ENCODE measurements around the gene C6orf15. TPM values are rescaled to one million over a fixed set of nuclear protein-coding genes. Genes with fewer than 3 reads are reported as not detected.

Gene C6orf15
- total RNA-seq, 1 experiment from 2014 or later: not detected

- no peak overlapping the region for H2AFZ ChIP-seq (ENCODE audit: low read depth, low read length, poor library complexity, severe bottlenecking)
- CTCF ChIA-PET: no interaction called here
Observed at GRCh38 chr6:31143148-31143547, 30.8 kb upstream of the C6orf15 start.

More at GRCh38 chr6:31143148-31143547, 30.8 kb upstream of the C6orf15 start:
- H3K36me3 ChIP-seq (ENCODE audit: control insufficient read depth in 1 of 2, insufficient read depth in 2 of 2, low read length in 2 of 2): peaks cover 0 to 3% of the 10 kb centered on the region in 2 experiments; a peak in 1 of 4 replicates
- no TSS peak for BruUV-seq (replicated peaks)
- no peak overlapping the region for H3K9ac ChIP-seq (ENCODE audit: low read length)
- no peak overlapping the region for H3K4me2 ChIP-seq (ENCODE audit: low read length)
- H3K27ac ChIP-seq (ENCODE audit: low read depth, low read length): no peak overlapping the region
- no peaks in the 10 kb centered on the region for H3K9me3 ChIP-seq (ENCODE audit: control insufficient read depth in 1 of 2, insufficient read depth in 1 of 2, low read depth in 1 of 2, low read length in 2 of 2)
- intact Hi-C loops (cut with micrococcal nuclease): no loop called here
- H3K27me3 ChIP-seq (ENCODE audit: insufficient read depth, low read length): no peaks in the 10 kb centered on the region
- ChIA-PET RAD21 (ENCODE audit: low non-redundant PET in 1 of 2, low total read pairs in 2 of 2, uncharacterized antibody in 2 of 2, unreplicated experiment in 2 of 2) (no interaction called here), POLR2A (no interaction called here)
- H3K4me1 ChIP-seq (ENCODE audit: control insufficient read depth in 1 of 2, insufficient read depth in 2 of 2, low read length in 2 of 2): peaks cover 0 to 7% of the 10 kb centered on the region in 2 experiments; a peak in 1 of 4 replicates
- DNase-seq (ENCODE audit: low read depth, low spot score): no peak
- no peaks in the 10 kb centered on the region for H4K20me1 ChIP-seq (ENCODE audit: insufficient read depth)
- no peaks in the 10 kb centered on the region for H3K9me2 ChIP-seq (ENCODE audit: insufficient read depth)
- ATAC-seq: no peak
- no peaks in the 10 kb centered on the region for H3K79me2 ChIP-seq (ENCODE audit: insufficient read depth, low read length)
- no peak for TF ChIP-seq ELF1 (IDR thresholded peaks at IDR 0.05; ENCODE audit: borderline replicate concordance, low read depth)
- TF ChIP-seq CTCF (IDR thresholded peaks at IDR 0.05 in 2 of 3, conservative IDR thresholded peaks at IDR 0.05 in 1 of 3; ENCODE audit: borderline replicate concordance in 1 of 3, insufficient read depth in 1 of 3, low read depth in 2 of 3, low read length in 2 of 3): no peak
- TF ChIP-seq ATF3 (IDR thresholded peaks at IDR 0.05): no peak
- no peak for TF ChIP-seq POLR2A (IDR thresholded peaks at IDR 0.05; ENCODE audit: borderline replicate concordance, extremely low read depth, insufficient read depth, insufficient read length)
- no peak for TF ChIP-seq FOSL1 (IDR thresholded peaks at IDR 0.05; ENCODE audit: low read depth)
- TF ChIP-seq SIN3A (IDR thresholded peaks at IDR 0.05; ENCODE audit: low read depth): no peak
- TF ChIP-seq ZBTB33 (IDR thresholded peaks at IDR 0.05; ENCODE audit: extremely low read depth, insufficient replicate concordance, low read length): no peak
- no peak for TF ChIP-seq EZH2phosphoT487 (IDR thresholded peaks at IDR 0.05; ENCODE audit: borderline replicate concordance)
- TF ChIP-seq YY1 (IDR thresholded peaks at IDR 0.05; ENCODE audit: extremely low read depth, insufficient replicate concordance, low read depth, low read length): no peak
- no peak overlapping the region for H3K4me3 ChIP-seq (replicated peaks in 1 of 2; ENCODE audit: low read depth in 1 of 2, low read length in 2 of 2)
